GM21447 (cell line): ENCODE data around the gene CNTNAP2.
"Not testable (repeated sequence)": the region's sequence is repeated elsewhere in the genome, so short reads cannot be mapped to it uniquely, and the experiment has no call there.

Experiments
- ATAC-seq: cut with Tn5 transposase; IDR thresholded peaks from one replicate; pipeline ENCODE4 v1.9.1; 2021; ENCODE audit not compliant: unreplicated experiment

Gene CNTNAP2

DNA sequence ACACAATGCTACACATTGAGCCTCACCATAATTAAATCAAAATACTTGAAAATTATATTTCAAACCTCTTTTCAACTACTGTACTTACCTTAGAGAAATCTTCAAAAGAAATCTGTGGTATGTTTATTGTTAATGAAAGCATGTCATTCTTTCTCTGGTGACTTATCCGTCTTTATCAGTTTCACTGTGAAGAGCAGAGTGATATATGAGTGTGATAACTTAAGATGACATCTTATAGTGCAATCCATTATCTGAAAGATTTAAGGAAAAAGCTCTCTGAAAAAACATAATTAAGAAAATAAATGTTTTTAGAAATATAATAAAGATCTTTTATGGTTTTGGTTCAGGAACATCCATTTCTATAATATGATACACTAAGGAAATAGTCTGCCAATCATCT is 1562.3 kb downstream of the CNTNAP2 start:
- ATAC-seq: no peak

DNA sequence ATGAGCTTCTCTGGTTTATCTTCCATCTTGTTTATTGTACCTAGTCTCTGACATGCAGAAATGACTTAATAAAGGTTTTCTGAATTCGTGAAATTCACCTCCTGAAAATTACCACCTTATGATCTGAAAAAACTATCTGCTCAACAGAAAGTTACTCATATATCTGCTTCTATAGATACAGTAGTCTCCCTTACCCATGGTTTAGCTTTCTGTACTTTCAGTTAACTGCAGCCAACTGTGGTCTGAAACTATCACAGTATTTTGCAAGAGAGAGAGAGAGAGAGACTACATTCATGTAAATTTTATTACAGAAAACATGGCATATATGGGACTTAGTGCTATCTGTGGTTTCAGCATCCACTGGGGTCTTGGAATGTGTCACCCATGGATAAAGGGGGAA is 1564.9 kb downstream of the CNTNAP2 start:
- no peak for ATAC-seq

DNA sequence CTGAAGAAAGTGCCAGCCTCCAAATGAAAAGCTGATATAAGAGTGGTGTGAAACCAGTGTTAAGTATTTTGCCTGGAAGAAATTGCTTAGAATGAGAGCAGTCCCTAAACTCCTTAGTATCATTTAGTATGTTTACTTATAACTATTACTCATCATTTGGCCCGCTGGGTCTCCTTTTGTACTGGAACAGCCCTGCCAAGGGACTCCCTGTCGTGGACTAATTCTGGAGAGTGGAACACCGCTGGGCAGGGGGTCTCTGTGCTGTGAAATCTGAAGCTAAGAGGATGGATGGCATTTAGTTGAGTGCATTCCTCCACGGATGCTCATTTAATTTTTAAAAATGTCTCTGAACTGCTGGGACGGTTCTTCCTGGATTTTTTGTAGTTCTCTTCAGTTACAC is 1584.1 kb downstream of the CNTNAP2 start:
- ATAC-seq: no peak

DNA sequence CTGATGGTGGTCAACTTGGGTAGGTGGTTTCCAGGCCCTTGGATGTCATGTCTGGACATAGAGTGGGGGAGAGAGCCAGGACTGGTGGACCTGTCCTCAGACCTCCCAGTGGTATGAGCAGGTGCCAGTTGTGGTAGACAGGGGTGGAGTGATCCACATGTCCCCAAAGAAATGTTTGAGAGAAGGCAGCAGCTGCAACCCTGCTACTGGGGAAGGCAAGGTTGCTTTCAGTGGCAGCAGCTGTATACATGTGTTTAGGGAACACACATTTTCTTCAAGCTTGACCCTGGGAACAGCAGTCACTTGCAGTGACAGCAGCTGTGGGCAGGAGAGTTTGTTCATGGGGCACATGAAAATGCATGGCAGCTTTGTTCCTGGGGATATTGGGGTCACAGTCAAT is 1591.3 kb downstream of the CNTNAP2 start:
- no peak for ATAC-seq

DNA sequence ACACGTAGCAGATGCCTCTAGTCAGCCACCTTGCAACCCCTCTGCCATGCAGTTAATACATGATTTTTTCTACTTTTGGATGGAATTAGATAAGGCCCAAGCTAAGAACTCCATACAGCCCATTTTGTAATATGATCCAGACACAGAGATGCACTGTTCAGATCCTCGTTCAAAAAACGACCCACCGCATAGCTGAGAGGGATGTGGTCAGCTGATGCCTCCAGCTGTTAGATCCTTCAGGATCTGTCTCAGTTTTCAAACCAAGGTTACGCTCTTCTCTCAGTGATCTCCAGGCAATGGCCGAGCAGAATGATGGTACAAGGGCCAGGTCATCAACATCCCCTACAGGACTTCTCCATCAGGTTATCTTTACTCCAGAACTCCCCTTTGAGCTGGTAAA is 1592.3 kb downstream of the CNTNAP2 start:
- ATAC-seq: no peak

DNA sequence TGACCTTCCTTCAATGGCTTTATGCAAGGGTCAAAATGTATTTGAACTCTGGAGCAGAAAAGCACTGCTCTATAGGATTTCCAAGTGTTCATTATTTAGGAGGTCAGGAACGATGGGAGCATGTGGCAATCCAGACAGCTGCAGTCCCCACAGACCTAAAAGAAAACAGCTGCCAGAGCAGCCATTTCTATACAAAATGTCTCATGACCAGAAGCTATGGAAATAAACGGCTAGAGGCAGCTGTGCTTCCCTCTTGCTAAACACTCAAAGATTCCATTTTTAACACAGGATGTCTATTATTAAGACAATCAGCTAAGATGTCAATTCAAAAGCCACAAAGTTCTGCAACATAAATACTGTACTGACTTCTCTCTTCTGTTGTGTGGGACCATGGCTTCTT is 1594.8 kb downstream of the CNTNAP2 start:
- no peak for ATAC-seq

DNA sequence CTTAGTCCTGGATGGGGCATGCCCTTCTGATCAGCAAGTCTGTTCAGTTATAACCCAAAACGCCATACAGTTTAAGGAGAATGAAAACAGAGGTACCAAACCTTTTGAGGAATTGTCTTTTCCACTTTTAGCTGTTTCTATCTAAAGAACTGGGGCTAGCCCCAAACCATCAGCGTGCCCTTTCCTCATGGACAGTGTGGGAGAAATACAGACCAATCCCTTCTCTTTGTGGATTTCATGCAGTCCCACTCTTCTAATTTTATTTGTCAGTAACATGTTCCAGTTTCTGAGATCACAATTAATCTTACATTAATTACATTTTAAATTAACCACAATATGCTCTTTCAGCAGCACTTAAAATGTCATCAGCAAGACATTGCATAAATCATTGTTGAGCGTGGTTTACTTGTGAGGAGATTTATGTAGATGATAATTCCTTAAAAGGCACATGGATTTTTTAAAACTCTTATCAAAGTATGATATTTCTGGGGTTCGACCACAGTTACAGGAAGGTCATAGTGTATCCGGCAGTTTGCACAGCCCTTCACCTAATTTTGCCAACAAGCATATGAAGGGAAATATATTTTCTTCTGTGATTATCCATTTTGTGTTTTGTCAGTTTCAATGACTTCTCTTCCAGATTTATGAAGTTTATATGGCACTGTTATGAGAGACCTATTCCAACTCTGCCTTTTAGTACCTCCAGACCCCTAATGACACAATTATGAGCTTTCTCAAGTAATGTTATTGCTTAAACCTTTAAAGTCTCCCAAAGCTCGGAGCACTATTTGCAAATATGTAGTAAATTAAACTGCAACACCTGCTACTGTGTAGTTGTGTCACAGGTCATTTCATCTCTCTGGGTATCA is 1605.6 kb downstream of the CNTNAP2 start:
- ATAC-seq: no peak

DNA sequence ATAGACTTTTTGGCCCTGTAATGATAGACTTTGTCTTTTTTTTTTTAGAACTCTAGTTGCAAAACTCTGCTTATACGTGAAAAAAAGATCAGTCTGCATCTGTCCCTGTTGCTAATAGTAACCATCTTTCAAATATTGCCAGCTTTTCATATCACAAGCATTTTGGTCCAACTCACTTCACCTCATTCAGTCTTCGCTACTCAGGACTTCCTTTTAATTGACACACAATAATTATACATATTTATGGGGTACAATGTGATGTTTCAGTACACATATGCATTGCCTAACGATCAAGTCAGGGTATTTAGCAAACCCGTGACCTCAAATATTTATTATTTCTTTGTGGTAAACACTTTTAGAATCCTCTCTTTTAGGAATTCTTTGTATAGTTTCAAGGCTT is 1606.9 kb downstream of the CNTNAP2 start:
- ATAC-seq: no peak

DNA sequence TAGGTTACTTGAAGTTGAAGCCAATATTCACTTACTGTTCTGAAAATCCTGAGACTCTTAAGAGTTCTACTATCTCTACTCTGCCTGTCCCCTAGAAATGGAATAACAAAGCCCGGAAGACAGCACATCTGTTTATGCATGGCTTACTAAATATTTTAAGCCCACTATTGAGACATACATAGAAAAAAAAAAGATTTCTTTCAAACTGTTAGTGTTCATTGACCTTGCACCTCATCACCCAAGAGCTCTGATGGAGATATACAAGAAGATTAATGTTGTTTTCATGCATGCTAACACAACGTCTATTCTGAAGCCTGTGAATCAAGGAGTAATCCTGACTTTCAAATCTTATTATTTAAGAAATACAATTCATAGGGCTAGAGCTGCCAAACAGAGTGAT is 1614.7 kb downstream of the CNTNAP2 start:
- ATAC-seq: no peak

DNA sequence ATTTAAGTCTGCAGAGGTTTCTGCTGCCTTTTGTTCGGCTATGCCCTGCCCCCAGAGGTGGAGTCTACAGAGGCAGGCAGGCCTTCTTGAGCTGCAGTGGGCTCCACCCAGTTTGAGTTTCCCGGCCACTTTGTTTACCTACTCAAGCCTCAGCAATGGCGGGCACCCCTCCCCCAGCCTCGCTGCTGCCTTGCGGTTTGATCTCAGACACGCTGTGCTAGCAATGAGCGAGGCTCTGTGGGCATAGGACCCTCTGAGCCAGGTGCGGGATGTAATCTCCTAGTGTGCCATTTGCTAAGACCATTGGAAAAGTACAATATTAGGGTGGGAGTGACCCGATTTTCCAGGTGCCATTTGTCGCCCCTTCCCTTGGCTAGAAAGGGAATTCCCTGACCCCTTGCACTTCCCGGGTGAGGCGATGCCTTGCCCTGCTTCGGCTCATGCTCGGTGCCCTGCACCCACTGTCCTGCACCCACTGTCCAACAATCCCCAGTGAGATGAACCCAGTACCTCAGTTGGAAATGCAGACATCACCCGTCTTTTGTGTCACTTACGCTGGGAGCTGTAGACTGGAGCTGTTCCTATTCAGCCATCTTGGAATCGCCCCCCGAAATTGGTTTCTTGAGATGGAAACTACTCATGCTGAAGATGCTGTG is 1621.1 kb downstream of the CNTNAP2 start:
- not testable (repeated sequence) for ATAC-seq

DNA sequence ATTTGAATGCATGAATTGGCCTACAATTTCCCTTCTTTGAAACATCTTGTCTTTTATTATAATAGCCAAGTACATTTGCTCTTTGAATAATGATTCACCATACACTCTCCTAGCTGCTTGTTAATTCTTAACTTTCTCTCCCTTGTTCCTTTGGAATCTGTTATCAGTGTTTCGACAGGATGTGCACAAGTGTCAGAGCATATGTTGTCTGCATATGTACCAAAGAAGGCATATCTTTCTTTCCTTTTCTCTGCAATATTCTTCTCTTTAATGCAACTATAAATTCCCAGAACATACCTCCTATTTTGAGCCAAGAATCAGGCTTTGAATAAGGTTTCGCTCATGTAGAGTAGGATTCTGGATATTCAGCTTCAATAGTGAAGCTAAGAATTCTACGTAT is 1625.7 kb downstream of the CNTNAP2 start:
- ATAC-seq: no peak

DNA sequence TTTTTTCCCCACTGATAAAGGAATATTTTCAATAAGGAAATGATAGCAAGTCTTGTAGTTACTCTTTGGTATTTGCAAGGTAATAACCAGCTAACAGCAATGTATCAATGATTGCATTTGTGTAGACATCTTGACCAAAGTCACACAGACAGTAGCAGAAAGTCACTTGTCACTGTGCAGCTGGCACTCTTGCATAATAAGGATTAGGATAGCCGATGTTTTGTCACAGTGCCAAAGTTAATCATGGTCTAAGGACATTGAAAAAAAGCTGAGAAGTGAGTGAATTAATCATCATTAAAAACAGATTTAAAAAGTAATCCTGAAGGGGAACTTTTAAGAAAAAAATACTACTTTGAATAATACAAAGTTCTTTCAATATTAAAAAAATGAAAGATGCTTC is 1639.7 kb downstream of the CNTNAP2 start:
- no peak for ATAC-seq

DNA sequence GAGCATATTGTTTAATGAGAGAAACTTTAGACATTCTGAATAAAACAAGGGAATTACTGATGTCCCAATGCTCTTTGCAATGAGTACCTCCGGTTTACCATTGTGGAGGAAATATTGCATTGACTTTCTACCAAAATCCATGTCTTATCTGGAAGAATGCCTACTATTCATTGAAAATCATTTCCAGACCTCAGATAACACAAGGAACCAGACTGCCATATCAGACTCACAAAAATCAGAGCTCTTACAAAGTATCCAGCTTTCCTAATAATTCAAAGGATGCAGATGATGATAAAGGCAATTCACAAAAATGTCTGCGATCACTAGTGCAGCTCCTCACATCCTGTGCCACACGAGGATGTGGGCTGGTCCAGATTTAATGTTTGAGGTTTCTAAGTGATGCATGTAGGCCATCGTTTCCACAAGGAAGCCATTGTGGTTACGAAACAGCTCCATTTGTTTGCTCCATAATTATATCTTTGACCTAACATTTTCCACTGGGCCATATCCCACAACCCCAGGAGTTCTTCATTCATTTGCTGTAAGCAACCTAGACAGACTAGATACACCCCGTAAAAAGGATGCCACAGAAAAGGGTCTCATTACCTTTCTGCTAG is 1642.8 kb downstream of the CNTNAP2 start:
- ATAC-seq: no peak

DNA sequence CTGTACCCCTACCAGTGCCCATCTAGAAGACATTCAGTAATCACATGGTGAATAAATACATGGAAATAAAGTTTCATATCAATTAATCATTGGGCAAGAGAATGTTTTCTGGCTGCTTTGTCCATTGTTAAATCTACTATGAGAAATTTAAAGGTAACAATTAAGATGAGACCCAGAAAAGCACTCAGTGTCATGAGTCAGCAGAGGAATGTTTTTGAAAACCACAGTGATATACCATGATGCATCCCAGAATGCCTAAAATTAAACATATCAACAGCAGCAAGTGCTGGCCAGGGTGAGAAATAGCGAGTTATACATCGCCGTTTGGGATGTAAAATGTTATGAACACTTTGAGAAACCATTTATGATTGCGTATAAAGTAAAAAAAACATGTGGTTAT is 1648.7 kb downstream of the CNTNAP2 start:
- ATAC-seq: no peak

DNA sequence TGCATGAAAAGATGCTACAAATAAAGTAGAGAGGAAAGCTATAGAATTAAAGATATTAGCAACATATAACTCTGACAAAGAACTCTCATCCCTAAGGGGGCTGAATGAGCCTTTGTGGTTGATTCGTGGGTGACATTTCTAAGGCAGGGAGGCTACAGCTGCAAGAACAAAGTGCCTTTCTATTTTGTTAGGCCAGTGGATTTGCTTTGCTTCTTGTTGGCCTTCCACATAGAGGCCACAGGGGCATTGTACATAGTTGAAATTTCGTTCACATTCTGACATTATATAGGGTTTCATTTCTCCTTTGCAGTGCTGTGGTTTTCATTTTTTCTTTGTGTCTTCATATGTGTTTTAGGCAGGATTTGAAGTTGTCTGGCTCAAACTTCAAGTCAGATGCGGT is 1654.7 kb downstream of the CNTNAP2 start:
- no peak for ATAC-seq

DNA sequence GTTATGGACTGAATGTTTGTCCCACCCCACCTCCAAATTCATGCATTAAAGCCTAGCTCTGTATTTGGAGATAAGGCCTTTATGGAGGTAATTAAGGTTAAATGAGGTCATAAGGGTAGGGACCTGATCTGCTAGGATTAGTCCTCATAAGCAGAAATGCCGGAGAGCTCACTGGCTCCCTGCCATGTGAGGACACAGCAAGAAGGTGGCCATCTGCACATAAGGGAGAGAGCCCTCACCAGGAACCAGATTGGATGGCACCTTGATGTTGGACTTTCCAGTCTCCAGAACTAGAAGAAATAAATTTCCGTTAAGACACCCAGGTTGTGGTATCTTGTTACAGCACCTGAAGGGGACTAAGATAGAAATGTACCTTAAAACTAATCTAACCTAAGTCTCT is 1657.9 kb downstream of the CNTNAP2 start:
- ATAC-seq: no peak

DNA sequence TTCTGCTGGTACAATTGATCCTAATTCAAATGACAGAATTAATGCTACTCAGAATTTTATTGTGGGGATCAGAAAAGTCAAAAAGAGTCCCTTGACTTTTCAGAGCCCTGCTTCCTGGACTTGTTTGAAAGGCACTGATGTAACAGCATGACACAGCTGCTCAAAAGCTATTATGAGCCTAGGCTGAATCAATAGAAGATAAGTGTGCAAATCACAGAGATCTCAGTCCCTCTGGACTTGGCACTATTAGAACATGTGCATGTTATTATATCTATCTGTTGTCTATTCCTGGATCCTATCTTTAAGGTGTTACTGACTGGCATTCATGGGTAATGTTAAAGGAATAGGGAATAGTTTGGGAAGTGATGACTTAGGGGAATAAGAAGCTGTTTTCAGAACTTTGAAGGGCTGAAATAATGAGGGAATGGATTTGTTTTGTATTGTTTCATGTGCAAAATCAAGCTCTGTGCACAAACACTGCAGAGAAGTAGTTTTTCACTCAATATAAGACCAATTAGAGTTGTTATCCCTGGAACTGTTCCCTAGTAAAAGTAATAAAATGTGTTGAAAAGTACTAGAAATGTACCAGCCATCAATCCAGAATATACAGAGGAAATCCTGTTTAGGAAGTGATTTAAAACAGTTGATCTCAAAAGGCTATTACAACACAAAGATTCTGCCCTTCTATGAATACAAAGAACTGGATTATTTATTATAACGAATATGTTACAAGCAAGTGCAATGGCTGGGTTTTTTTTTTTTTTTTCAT is 1659.1 kb downstream of the CNTNAP2 start:
- no peak for ATAC-seq

DNA sequence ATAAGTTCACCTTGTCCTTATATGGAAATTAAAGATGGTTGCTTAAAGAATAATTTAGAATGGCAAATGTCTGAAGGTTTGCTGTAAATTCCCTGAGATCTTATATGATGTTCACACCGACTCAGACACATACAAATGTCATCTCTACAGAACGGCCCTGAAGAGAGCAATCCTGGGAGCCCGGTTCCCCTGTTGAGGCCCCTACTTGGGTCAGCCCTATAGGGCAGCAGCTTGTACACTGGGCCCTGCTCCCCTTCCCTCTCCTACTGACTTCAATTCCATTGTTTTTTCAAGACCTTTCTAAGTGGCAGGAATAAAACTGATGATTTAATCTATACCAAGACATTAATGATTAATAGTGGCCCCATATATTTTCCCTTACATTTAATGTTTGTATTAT is 1660.7 kb downstream of the CNTNAP2 start:
- ATAC-seq: no peak

DNA sequence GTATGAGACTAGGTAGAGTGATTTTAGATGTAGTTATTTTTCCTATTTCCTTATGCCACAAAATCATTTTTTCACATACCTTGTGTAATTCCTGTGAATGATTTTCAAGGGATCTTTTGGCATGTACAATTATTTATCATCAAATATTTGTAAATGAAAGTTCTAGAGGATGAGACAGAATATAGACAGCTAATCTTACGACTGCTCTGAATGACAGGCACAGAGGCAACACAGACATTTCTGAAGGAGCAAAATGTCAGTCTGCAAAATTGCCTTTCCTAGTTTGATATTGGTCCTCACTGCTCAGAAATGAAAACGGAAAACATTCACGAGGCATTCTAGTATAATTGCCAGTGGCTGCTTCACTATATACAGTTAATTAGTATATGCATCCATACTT is 1663.3 kb downstream of the CNTNAP2 start:
- no peak for ATAC-seq

DNA sequence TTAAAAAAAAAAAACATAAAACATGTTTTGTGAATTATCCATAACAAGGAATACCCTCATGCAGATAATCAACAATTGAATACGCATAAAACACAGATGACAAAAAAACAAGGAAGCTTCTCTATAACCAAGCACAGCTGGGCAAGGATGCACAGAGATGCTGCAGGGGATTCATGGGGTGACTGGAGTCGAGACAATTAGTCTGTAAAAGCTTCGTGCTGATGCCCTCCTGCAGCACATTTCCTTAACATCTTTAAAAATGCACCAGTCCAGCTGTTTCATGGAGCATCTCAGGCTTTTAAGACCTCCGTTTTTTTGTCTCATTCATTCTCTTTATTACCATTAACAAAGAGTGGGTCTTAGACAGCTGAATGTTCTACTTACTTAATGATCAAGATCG is 1680.0 kb downstream of the CNTNAP2 start:
- no peak for ATAC-seq

DNA sequence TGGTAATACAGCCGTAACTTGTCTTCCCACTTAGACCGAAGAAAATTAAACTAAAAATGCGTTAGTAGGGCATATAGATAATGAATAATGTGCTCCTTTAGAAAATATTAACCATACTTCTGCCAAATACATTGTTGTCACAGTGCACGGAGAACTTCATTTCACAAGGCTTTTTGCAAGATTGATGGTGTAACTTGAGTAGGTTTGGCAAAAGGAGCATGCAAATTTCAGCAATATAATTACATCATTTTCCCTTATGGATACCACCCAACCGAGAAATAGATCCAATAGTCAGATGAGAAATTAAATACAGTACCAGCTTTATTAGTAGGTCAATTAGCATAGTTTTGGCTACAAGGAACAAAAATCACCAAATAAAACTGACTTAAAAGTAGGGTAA is 1681.4 kb downstream of the CNTNAP2 start:
- no peak for ATAC-seq
